Measurements from ENCODE around the gene HECW1.

DNA sequence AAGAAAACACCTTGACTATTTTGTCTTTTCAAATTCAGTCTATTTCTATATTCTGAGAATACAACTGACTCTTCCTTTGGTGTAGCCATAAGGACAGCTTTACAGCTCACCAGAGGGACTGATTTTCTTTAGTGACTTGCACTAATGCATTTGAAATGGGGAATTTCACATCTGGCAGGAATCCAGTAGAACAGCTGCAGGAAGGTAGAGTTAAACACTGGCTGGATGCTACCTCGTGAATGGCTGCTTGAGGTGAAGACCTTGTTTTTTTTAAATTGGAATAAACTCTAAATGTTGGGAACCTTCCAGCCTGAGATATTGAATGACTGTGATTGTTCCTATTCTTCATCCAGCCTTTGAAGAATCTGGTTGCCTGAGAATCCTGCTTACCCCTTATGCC lies 330.9 kb downstream of the HECW1 start:
- TF ChIP-seq YY1 (IDR thresholded peaks at IDR 0.05; ENCODE audit: low read depth) (no peak), TEAD4 (IDR thresholded peaks at IDR 0.05) (no peak), TCF12 (IDR thresholded peaks at IDR 0.05; ENCODE audit: low read depth) (no peak), TAF1 (IDR thresholded peaks at IDR 0.05; ENCODE audit: low read depth) (no peak), EP300 (IDR thresholded peaks at IDR 0.05; ENCODE audit: borderline replicate concordance) (no peak), EGR1 (IDR thresholded peaks at IDR 0.05) (no peak), CREB1 (IDR thresholded peaks at IDR 0.05; ENCODE audit: low read depth) (no peak), FOXM1 (IDR thresholded peaks at IDR 0.05; ENCODE audit: borderline replicate concordance, low read depth) (no peak), CEBPB (IDR thresholded peaks at IDR 0.05) (no peak)
- TF ChIP-seq, protein P1, sequence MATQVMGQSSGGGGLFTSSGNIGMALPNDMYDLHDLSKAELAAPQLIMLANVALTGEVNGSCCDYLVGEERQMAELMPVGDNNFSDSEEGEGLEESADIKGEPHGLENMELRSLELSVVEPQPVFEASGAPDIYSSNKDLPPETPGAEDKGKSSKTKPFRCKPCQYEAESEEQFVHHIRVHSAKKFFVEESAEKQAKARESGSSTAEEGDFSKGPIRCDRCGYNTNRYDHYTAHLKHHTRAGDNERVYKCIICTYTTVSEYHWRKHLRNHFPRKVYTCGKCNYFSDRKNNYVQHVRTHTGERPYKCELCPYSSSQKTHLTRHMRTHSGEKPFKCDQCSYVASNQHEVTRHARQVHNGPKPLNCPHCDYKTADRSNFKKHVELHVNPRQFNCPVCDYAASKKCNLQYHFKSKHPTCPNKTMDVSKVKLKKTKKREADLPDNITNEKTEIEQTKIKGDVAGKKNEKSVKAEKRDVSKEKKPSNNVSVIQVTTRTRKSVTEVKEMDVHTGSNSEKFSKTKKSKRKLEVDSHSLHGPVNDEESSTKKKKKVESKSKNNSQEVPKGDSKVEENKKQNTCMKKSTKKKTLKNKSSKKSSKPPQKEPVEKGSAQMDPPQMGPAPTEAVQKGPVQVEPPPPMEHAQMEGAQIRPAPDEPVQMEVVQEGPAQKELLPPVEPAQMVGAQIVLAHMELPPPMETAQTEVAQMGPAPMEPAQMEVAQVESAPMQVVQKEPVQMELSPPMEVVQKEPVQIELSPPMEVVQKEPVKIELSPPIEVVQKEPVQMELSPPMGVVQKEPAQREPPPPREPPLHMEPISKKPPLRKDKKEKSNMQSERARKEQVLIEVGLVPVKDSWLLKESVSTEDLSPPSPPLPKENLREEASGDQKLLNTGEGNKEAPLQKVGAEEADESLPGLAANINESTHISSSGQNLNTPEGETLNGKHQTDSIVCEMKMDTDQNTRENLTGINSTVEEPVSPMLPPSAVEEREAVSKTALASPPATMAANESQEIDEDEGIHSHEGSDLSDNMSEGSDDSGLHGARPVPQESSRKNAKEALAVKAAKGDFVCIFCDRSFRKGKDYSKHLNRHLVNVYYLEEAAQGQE (IDR thresholded peaks at IDR 0.05; ENCODE audit: low read depth) = no peak
- TF ChIP-seq, protein P2, sequence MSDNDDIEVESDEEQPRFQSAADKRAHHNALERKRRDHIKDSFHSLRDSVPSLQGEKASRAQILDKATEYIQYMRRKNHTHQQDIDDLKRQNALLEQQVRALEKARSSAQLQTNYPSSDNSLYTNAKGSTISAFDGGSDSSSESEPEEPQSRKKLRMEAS (IDR thresholded peaks at IDR 0.05) = no peak
